ENCODE results near the gene CLTRN.

GRCh38 chrX:15616531-15616930 is 48.1 kb downstream of the CLTRN start:
- TF ChIP-seq CTCF (IDR thresholded peaks at IDR 0.05) (no peak), POLR2A (IDR thresholded peaks at IDR 0.05) (no peak)

Data from body of pancreas (tissue), 4 donors.